Midbrain (tissue), 1 donor: ENCODE data around the gene SERTAD1.
"Not testable (repeated sequence)": the region's sequence is repeated elsewhere in the genome, so short reads cannot be mapped to it uniquely, and the experiment has no call there.

Source experiments
- DNase-seq: peaks from one replicate; lab custom pipeline; 2025; lab: John Stamatoyannopoulos, UW

The SERTAD1 gene

DNA sequence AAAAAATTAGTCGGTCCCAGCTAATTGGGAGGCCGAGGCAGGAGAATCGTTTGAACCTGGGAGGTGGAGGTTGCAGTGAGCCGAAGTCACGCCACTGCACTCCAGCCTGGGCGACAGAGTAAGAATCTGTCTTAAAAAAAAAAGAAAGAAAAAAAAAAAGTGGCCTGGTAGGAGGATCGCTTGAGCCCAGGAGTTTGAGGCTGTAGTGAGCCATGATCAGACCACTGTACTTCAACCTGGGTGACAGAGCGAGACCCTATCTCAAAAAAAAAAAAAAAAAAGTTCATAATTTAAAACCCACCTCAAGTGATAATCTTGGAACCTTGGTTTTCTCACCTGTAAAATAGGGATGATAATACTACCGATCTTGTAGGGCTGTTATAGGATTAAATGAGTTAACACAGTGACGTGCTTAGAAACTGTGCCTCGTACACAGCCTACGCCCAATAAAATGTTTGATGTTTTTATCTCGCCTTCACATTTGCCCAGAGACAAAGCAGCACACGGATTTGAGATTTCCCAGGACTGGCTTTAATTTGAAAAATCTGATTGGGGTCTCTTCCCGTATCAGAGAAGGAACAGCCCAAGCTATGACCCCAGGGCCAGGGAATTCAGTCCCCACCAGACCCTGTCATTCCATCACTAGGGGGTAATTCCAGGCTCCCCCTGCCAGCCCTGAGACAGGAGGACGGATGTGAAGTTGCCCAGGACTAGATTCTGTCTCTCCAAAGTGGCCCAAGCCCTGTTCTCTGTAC, 3.6 kb downstream of the SERTAD1 start:
- no peak for DNase-seq

DNA sequence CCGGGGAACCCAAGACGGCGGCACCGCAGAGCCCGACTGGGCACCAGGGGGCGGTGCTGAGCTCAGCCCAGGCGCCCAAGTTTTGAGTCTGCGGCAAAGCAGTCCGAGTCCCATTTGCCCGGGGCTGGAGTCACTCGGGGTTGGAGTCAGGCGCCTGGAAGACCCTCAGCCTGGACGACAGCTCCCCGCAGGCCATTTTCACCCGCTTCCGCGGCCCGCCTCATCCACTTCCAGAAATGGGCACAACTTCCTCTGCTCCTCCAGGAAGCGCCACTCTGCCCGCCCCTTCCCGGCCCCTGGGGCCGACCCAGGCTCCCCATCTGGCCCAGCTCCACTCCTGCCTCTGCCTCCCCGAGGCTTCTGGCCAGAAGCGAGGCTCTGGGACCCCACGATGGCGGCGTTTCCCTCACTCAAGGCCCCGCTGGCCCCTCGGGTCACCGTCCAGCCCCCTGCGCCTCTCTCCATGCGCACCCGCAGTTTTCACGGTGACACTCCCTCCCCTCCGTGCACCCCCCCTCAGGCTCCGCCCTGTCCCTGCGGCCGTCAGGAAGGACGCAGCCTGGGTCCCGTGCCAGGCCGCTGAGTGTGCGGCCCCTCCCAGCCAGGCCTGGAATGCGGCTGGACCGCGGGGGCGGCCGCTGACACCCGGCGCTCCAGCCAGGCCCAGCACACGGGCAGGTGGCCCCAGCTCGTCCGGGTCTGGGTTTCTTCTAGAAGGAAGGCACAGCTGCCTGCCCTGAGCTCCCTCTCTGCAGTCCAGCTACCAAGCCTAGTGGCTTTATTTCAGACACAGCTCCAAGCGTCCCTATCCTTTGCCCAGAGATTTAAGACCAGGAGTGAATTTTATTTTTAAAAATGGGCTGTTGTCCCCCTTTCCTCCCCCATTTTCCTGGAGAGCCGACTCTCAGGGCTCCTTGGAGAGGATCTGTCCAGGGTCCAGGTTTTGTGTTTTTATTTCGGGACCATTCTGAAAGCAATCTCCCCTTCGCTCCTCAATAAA, 4.7 kb downstream of the SERTAD1 start:
- DNase-seq = peak; percentile 87

DNA sequence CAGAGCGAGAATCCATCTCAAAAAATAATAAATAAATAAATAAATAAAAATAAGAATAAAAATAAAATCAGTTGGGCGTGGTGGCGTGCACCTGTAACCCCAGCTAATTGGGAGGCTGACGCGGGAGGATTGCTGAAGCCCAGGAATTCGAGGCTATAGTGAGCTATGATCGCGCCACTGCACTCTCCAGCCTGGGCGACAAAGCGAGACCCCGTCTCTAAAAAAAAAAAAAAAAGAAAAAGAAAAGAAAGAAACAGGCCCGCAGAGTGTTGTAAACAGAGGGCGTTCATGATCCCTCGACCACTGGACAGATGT, 5.4 kb downstream of the SERTAD1 start:
- no peak for DNase-seq

GRCh38 chr19:40419780-40420179, 6.0 kb downstream of the SERTAD1 start:
- DNase-seq = no peak

DNA sequence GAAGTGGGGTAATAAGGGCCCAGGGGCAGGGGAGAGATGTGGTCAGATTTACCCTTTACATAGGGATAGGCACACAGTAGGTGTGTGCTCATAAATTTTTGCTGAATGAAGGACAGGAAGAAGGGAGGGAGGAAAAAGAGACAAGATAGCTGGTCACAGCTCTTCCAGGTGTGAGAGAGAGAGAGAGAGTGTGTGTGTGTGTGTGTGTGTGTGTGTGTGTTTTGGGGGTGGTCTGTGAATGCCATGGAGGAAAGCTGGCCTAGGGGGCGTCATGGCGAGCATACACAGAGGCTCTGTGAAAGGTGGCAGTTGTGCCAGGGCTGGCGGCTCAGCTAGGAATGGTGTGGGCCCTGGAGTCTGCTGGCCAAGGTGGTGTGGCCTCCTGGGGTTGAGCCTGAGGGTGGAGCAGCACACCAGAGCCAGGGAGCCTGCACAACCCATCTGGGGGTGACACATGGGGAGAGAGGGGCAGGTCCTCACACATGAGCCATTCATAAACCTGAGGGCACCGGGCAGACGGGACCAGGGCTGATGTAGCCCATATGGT, 6.7 kb downstream of the SERTAD1 start:
- no peak for DNase-seq

DNA sequence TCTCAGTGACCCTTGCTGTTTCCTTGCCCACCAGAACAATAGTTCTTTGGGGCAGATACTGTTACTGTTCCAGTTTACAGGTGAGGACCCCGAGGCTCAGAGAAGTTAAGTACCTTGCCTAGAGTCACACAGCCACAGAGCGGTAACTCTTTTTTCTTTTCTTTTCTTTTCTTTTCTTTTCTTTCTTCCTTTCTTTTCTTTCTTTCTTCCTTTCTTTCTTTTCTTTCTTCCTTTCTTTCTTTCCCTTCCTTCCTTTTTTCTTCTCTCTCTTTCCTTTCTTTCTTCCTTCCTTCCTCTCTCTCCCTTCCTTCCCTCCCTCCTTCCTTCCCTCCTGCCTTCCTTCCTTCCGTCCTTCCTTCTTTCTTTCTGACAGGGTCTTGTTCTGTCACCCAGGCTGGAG, 7.8 kb downstream of the SERTAD1 start:
- DNase-seq = no peak

GRCh38 chr19:40417643-40417981, 8.2 kb downstream of the SERTAD1 start:
- DNase-seq = no peak

- no peak for DNase-seq
Measured at GRCh38 chr19:40416918-40417642, 8.7 kb downstream of the SERTAD1 start.

DNA sequence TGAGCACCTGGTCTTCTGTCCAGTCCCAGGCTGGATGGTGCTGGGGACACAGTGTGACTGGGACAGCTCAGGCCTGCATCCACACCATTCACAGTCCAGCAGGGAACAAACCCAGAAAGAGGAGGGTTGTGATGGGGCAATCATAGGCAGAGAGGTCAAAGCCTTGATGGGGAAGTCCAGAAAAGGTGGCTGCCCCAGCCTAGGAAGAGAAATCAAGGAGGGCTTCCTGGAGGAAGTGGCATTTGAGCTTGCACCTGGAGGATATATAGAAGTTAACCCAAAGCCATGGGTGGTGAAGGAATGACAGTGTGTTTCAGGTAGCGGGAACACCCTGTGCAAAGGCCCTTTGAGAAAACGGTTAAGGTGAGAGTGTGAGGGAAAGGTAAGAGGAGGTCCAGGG, 10.0 kb downstream of the SERTAD1 start:
- no peak for DNase-seq

- no peak for DNase-seq
Measured at GRCh38 chr19:40414542-40415535, 11.0 kb downstream of the SERTAD1 start.

GRCh38 chr19:40413291-40413845, 12.4 kb downstream of the SERTAD1 start, which contains the start of gene PRX:
Gene PRX, minus strand, starts transcription at chr19:40413378. Its CDS starts 5,446 bp downstream, at chr19:40407932.
- DNase-seq = no peak

DNA sequence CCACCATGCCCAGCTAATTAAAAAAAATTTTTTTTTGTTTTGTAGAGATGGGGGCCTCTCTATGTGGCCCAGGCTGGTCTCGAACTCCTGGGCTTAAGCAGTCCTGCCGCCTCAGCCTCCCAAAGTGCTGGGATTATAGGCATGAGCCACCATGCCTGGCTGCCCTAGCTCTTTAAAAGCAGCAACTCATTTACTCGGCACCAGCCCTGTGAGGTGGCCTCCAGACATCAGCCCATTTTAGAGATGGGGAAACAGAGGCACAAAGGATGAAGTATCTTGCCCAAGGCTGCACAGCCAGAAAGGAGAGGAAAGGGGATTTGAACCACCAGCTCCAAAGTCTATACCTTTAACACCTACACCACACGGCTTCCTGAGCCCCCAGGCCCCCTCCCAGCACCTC, 12.9 kb downstream of the SERTAD1 start:
- no peak for DNase-seq

DNA sequence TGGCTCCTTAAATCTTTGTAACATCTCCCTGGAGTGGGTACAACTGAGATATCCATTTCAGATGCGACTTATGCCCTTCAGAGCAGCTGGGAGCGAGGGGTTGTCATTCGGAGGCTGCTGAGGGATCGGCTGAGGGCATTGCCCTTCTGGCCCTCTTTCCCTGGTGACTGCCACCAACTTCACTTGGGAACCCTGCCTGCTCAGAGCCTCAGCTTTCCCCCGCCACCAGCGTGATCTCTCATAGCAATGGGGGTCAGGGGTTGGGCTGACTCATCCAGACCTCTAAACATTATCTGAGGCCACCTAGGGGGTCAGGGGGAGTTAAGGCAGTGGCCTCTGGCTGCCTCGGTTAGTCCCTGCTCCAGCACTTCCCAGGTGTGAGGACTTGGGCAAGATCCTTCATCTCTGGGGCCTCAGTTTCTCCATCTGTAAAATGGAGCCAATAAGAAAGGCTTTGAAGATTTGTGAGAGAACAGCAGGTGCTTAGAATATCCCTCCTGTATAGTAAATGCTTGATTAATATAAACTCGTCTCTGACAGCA, 13.8 kb downstream of the SERTAD1 start:
- no peak for DNase-seq

- no peak for DNase-seq
Measured at GRCh38 chr19:40411125-40411842, 14.5 kb downstream of the SERTAD1 start.

GRCh38 chr19:40410030-40410389, 15.8 kb downstream of the SERTAD1 start:
- DNase-seq = no peak

GRCh38 chr19:40408598-40408925, 17.2 kb downstream of the SERTAD1 start:
- DNase-seq = not testable (repeated sequence)

GRCh38 chr19:40407714-40408597, 17.8 kb downstream of the SERTAD1 start:
- no peak for DNase-seq

DNA sequence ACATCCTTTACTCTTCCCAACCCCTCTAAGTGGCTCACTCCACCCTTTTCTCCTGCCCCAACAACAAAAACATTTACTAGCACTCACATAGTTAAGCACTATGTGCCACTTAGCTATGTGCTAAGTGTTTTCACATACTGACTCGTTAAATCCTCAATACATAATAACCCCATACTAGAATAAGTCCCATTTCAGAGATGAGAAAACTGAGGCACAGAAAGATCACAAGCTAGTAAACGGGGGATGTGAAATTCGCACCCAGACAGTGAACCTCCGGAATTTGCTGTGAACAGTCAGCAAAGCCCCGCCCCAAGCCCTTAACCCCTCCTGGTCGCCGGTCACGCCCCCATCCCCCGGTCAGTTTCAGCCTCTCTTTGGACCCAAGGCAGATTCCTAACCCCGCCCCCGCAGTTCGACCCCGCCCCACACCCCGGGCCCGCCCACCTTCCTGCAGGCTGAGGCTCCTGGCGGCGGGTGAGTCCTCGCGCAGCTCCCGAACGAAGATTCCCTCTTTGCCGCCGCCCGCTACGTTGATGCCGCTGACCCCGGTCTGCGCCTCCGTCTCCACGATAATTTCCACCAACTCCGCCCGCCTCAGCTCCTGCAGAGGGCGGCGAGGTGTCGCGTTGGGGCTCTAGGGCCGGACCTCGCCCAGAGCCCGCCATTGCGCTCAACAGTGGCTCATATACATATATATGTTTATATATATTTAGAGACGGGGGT, 22.4 kb downstream of the SERTAD1 start:
- DNase-seq = peak; percentile 14
